Transverse colon (tissue), 3 donors: ENCODE results near the gene UBASH3B.

ENCODE experiments used
- CTCF ChIP-seq, 5 experiments: fragments of 200-600 bp in 3 of 5; fragments of 450-650 bp in 2 of 5; sonication (generic) in 3 of 5; IDR thresholded peaks; 1 replicate in 2 of 5; 2 replicates in 3 of 5; pipeline ENCODE4 v1.5.1; 2016 to 2017; ENCODE audit warnings: antibody characterized with exemption in 5 of 5, inconsistent platforms in 3 of 5, mild to moderate bottlenecking in 2 of 5, moderate library complexity in 1 of 5
- POLR2A ChIP-seq: fragments of 450-650 bp; IDR thresholded peaks from one replicate; pipeline ENCODE4 v1.6.1; 2016; ENCODE audit warnings: antibody characterized with exemption, mild to moderate bottlenecking, moderate library complexity

- TF ChIP-seq POLR2A (no peak), CTCF (IDR thresholded peaks at IDR 0.05) (no peak)
These were observed 5.8 kb downstream of the UBASH3B start for GRCh38 chr11:122661182-122661945.
